ENCODE data around the gene ATP1A2. TPM values are rescaled to one million over a fixed set of nuclear protein-coding genes. Genes with fewer than 3 reads are reported as not detected.
"Not testable (repeated sequence)": the region's sequence is repeated elsewhere in the genome, so short reads cannot be mapped to it uniquely, and the experiment has no call there.

ATP1A2 gene
- total RNA-seq, 2 experiments from 2014 or later: not detected

GRCh38 chr1:160126342-160126741 is 10.8 kb downstream of the ATP1A2 start:
- intact Hi-C loops (cut with DNase I, micrococcal nuclease); H3K27me3 Mint-ChIP-seq; H3K27ac Mint-ChIP-seq; ATAC-seq; H3K9me3 Mint-ChIP-seq (ENCODE audit: low read depth); POLR2A ChIA-PET; DNase-seq; H3K4me3 Mint-ChIP-seq; H3K4me1 Mint-ChIP-seq; H3K36me3 Mint-ChIP-seq (ENCODE audit: low read depth); CTCF ChIA-PET: not testable (repeated sequence)

DNA sequence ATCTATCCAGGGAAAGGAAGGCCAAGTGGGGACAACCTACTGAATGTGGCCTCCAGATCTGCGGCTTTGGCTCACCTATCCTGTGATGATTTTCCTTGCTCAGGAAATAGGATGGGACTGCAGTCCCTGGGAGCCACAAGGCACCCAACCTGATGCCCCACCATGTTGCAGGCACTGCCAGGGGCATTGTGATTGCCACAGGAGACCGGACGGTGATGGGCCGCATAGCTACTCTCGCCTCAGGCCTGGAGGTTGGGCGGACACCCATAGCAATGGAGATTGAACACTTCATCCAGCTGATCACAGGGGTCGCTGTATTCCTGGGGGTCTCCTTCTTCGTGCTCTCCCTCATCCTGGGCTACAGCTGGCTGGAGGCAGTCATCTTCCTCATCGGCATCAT is 11.8 kb downstream of the ATP1A2 start:
- H3K27me3 Mint-ChIP-seq: peaks cover 2% of the 10 kb centered on the region
- ATAC-seq (no peak), DNase-seq (no peak)
- H3K27ac Mint-ChIP-seq: no peak overlapping the region
- intact Hi-C loops (cut with DNase I, micrococcal nuclease): no loop called here
- no peaks in the 10 kb centered on the region for H3K9me3 Mint-ChIP-seq (ENCODE audit: low read depth)
- no peaks in the 10 kb centered on the region for H3K4me1 Mint-ChIP-seq
- no peak overlapping the region for H3K4me3 Mint-ChIP-seq
- no peaks in the 10 kb centered on the region for H3K36me3 Mint-ChIP-seq (ENCODE audit: low read depth)
- CTCF ChIA-PET: interaction anchor here (0.7 kb wide), 1 partner anchor 250 kb away, joined by 3 read pairs; no protein-coding TSS in a partner anchor
- POLR2A ChIA-PET: no interaction called here

GRCh38 chr1:160127865-160128523 is 12.4 kb downstream of the ATP1A2 start:
- no peaks in the 10 kb centered on the region for H3K9me3 Mint-ChIP-seq (ENCODE audit: low read depth)
- CTCF ChIA-PET: interaction anchor here (1.0 kb wide), 1 partner anchor 50 kb away, joined by 6 read pairs; no protein-coding TSS in a partner anchor

GRCh38 chr1:160128636-160129035 is 13.1 kb downstream of the ATP1A2 start:
- ChIA-PET CTCF (interaction anchor here (0.6 to 1.0 kb wide), 3 partner anchors 25 to 544 kb away, joined by 3 to 6 read pairs (median 3); no protein-coding TSS in a partner anchor), POLR2A (no interaction called here)
- H3K27ac Mint-ChIP-seq: no peak overlapping the region
- H3K9me3 Mint-ChIP-seq (ENCODE audit: low read depth): no peaks in the 10 kb centered on the region
- intact Hi-C loops (cut with DNase I, micrococcal nuclease): no loop called here
- no peaks in the 10 kb centered on the region for H3K4me1 Mint-ChIP-seq
- DNase-seq (no peak), ATAC-seq (no peak)
- peaks cover 2% of the 10 kb centered on the region for H3K27me3 Mint-ChIP-seq
- H3K4me3 Mint-ChIP-seq: no peak overlapping the region
- no peaks in the 10 kb centered on the region for H3K36me3 Mint-ChIP-seq (ENCODE audit: low read depth)

More at GRCh38 chr1:160127865-160128523, 12.4 kb downstream of the ATP1A2 start:
- intact Hi-C loops (cut with DNase I, micrococcal nuclease): no loop called here
- DNase-seq: no peak
- no peak overlapping the region for H3K27ac Mint-ChIP-seq
- H3K4me1 Mint-ChIP-seq: no peaks in the 10 kb centered on the region
- H3K36me3 Mint-ChIP-seq (ENCODE audit: low read depth): no peaks in the 10 kb centered on the region
- H3K4me3 Mint-ChIP-seq: no peak overlapping the region
- H3K27me3 Mint-ChIP-seq: peaks cover 2% of the 10 kb centered on the region
- ATAC-seq: no peak
- POLR2A ChIA-PET: no interaction called here

DNA sequence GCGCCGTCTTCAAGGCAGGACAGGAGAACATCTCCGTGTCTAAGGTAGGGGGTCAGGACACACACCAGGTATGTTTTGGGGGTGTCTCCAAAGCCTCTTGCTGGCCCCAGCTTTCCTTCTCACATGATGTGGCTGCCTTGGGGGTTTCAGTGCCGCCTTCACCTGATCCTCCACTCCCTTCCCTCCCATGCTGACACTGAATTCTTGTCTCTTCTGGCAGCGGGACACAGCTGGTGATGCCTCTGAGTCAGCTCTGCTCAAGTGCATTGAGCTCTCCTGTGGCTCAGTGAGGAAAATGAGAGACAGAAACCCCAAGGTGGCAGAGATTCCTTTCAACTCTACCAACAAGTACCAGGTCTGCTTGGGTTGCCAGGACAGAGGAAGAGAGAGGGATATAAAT is 13.5 kb downstream of the ATP1A2 start:
- ChIA-PET POLR2A (no interaction called here), CTCF (interaction anchor here (0.6 kb wide), 2 partner anchors 26 to 543 kb away, joined by 3 read pairs; no protein-coding TSS in a partner anchor)
- intact Hi-C loops (cut with DNase I, micrococcal nuclease): no loop called here
- DNase-seq: no peak
- H3K9me3 Mint-ChIP-seq (ENCODE audit: low read depth): no peaks in the 10 kb centered on the region
- H3K27me3 Mint-ChIP-seq: peaks cover 2% of the 10 kb centered on the region
- no peaks in the 10 kb centered on the region for H3K4me1 Mint-ChIP-seq
- H3K36me3 Mint-ChIP-seq (ENCODE audit: low read depth): no peaks in the 10 kb centered on the region
- no peak for ATAC-seq
- no peak overlapping the region for H3K4me3 Mint-ChIP-seq
- no peak overlapping the region for H3K27ac Mint-ChIP-seq

DNA sequence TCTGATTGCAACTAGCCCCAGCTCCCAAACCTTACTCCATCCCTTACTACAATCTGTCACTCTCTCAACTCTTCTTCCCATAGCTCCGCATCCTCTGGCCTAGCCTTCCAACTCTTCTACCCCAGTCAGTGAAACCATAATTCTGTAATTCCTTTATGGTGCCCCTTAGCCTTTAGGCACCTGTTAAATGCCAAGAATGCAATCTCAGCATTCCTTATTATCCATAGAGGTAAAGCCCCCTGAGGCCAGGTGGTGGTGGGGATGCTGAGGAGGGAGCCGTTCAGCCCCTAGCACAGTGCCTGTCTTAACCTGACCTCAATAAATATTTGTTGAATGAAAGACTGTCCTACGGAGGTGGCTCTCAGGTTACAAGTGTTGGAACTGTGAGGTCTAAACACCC is 14.0 kb downstream of the ATP1A2 start:
- no peak overlapping the region for H3K4me3 Mint-ChIP-seq
- no peaks in the 10 kb centered on the region for H3K9me3 Mint-ChIP-seq (ENCODE audit: low read depth)
- ChIA-PET CTCF (no interaction called here), POLR2A (no interaction called here)
- ATAC-seq (no peak), DNase-seq (no peak)
- intact Hi-C loops (cut with DNase I, micrococcal nuclease): no loop called here
- peaks cover 2% of the 10 kb centered on the region for H3K27me3 Mint-ChIP-seq
- no peak overlapping the region for H3K27ac Mint-ChIP-seq
- H3K36me3 Mint-ChIP-seq (ENCODE audit: low read depth): no peaks in the 10 kb centered on the region
- no peaks in the 10 kb centered on the region for H3K4me1 Mint-ChIP-seq

DNA sequence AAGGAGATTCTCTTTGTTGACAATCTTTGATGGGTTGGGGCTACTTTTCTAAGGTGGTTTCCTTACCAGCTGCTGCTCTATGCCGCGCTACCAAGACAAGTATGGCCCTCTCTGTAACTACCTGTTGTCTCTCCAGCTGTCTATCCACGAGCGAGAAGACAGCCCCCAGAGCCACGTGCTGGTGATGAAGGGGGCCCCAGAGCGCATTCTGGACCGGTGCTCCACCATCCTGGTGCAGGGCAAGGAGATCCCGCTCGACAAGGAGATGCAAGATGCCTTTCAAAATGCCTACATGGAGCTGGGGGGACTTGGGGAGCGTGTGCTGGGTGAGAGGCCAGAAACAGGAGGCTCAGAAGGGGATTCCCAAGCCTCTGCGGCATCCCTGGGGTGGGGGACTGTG is 14.4 kb downstream of the ATP1A2 start:
- POLR2A ChIA-PET: no interaction called here
- peaks cover 2% of the 10 kb centered on the region for H3K27me3 Mint-ChIP-seq
- ATAC-seq: no peak
- H3K4me3 Mint-ChIP-seq: no peak overlapping the region
- intact Hi-C loops (cut with DNase I, micrococcal nuclease): no loop called here
- no peaks in the 10 kb centered on the region for H3K9me3 Mint-ChIP-seq (ENCODE audit: low read depth)
- CTCF ChIA-PET: interaction anchor here (0.6 kb wide), 1 partner anchor 162 kb away, joined by 4 read pairs; no protein-coding TSS in a partner anchor
- no peak for DNase-seq
- H3K27ac Mint-ChIP-seq: no peak overlapping the region
- no peaks in the 10 kb centered on the region for H3K4me1 Mint-ChIP-seq
- no peaks in the 10 kb centered on the region for H3K36me3 Mint-ChIP-seq (ENCODE audit: low read depth)

DNA sequence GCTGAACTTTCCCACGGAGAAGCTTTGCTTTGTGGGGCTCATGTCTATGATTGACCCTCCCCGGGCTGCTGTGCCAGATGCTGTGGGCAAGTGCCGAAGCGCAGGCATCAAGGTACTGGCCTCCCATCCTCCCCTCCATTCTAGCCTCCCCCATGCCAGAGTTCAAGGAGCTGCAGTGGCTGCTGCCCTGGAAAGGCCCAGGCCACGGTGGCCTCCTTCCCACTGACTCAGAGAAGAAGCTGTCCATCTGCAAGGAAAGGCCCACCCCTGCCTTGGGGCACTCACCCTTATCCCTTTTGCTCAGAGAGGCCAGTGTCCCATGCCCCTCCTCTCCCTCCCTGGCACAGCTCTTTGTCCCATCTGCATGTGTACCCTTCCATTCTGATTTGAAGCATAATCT is 14.9 kb downstream of the ATP1A2 start:
- Mint-ChIP-seq H3K27ac (no peak overlapping the region), H3K36me3 (ENCODE audit: low read depth) (no peaks in the 10 kb centered on the region), H3K27me3 (peaks cover 2% of the 10 kb centered on the region), H3K4me3 (no peak overlapping the region), H3K9me3 (ENCODE audit: low read depth) (no peaks in the 10 kb centered on the region), H3K4me1 (no peaks in the 10 kb centered on the region)
- ChIA-PET POLR2A (no interaction called here), CTCF (interaction anchor here (0.6 kb wide), 1 partner anchor 161 kb away, joined by 4 read pairs; no protein-coding TSS in a partner anchor)
- no peak for DNase-seq
- intact Hi-C loops (cut with DNase I, micrococcal nuclease): no loop called here
- ATAC-seq: no peak

DNA sequence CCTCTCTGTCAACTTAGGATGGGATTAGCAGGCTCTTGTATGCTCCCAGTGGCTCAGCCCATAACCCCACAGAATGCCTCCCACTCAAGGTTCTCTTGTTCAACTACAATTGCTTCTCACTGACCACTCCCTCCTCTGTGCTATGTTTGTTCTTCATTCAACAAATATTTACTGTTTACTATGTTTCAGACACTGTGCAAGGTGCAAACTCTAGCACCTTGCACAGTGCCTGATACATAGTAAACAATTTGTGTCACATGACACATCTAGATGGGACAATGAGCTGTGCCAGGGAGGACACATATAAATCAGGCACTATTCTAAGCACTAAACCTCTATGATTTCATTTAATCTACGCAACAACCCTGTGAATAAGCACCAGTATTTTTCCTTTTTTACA is 15.4 kb downstream of the ATP1A2 start:
- intact Hi-C loops (cut with DNase I, micrococcal nuclease): no loop called here
- ChIA-PET CTCF (no interaction called here), POLR2A (interaction anchor here (0.7 kb wide), 1 partner anchor 93 kb away, joined by 3 read pairs; no protein-coding TSS in a partner anchor)
- no peaks in the 10 kb centered on the region for H3K36me3 Mint-ChIP-seq (ENCODE audit: low read depth)
- DNase-seq (no peak), ATAC-seq (no peak)
- H3K27ac Mint-ChIP-seq: no peak overlapping the region
- no peaks in the 10 kb centered on the region for H3K4me1 Mint-ChIP-seq
- H3K9me3 Mint-ChIP-seq (ENCODE audit: low read depth): no peaks in the 10 kb centered on the region
- H3K4me3 Mint-ChIP-seq: no peak overlapping the region
- peaks cover 2% of the 10 kb centered on the region for H3K27me3 Mint-ChIP-seq

DNA sequence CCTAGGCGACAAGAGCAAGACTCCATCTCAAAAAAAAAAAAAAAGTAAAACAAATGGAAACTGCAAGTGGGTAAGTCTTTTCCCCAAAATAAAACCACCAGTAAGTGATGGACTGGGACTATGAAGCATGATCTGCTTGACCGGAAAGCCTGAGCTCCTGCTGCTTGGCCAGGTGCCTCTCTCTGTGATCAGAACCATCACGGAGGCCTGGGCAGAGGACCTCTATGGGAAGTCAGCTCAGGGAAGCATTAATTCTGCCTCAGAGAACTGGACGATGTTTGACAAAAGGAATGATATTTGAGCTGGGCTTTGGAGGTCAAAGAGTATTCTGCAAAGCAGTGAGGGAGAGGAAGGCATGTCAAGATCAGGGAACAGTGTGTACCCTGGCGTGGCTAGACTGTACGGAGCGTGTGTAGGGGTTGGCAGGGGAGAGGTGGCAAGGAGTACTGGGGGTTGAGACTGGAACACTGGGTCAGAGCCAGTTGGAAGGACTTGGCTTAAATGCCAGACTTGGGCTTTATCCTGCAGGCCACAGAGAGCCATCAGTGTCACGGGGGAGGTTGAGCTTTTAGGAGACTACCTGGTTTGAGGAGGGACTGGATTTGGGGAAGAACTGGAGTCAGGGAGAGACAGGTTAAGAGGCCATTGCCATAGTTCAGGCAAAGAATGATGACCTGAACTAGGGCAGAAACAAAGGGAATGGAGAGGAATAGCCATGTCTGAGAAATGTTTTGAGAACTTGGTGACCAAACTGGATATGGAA is 16.4 kb downstream of the ATP1A2 start:
- Mint-ChIP-seq H3K4me3 (no peak overlapping the region), H3K27ac (no peak overlapping the region), H3K4me1 (no peaks in the 10 kb centered on the region), H3K36me3 (ENCODE audit: low read depth) (no peaks in the 10 kb centered on the region), H3K9me3 (ENCODE audit: low read depth) (no peaks in the 10 kb centered on the region), H3K27me3 (peaks cover 2% of the 10 kb centered on the region)
- ChIA-PET POLR2A (interaction anchor here (0.7 kb wide), 1 partner anchor 94 kb away, joined by 3 read pairs; no protein-coding TSS in a partner anchor), CTCF (interaction anchor here (0.7 to 1.1 kb wide), 4 partner anchors 12 to 261 kb away, joined by 3 to 4 read pairs (median 4); no protein-coding TSS in a partner anchor)
- DNase-seq (no peak), ATAC-seq (no peak)
- intact Hi-C loops (cut with DNase I, micrococcal nuclease): no loop called here

DNA sequence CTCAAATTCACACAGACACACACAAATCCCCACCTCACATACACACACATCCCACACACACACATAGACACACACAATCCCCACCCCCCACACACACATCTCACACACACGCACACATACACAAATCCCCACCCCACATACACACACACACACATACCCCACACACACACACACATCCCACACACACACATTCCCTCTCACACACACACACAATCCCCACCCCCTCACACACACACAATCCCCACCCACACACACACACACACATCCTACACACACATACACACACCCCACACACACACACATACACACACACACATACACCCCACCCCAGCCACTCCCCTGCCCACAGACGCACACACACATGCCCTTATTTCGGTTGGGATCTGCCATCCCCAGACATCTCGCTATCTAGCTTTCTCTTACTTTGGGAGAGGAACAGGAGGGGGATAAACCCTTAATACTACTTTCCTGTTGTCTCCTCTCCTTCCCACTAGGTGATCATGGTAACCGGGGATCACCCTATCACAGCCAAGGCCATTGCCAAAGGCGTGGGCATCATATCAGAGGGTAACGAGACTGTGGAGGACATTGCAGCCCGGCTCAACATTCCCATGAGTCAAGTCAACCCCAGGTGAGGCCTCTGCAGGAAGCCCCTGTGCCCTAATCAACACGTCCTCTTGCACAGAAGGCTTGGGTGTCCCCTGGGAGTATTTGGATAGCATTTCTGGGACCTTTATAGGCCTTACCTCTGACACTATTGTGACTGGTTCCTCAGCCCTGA is 18.6 kb downstream of the ATP1A2 start:
- no peaks in the 10 kb centered on the region for H3K4me1 Mint-ChIP-seq
- no peaks in the 10 kb centered on the region for H3K36me3 Mint-ChIP-seq (ENCODE audit: low read depth)
- H3K4me3 Mint-ChIP-seq: no peak overlapping the region
- ChIA-PET CTCF (no interaction called here), POLR2A (no interaction called here)
- H3K27me3 Mint-ChIP-seq: peaks cover 2% of the 10 kb centered on the region
- no peak overlapping the region for H3K27ac Mint-ChIP-seq
- no peak for DNase-seq
- intact Hi-C loops (cut with DNase I, micrococcal nuclease): no loop called here
- H3K9me3 Mint-ChIP-seq (ENCODE audit: low read depth): no peaks in the 10 kb centered on the region
- ATAC-seq: no peak

Data from activated CD4-positive, alpha-beta T cell treated with anti-CD3 and anti-CD28 coated beads for 36 hours (primary cell).